K562 (cell line): ENCODE data around the gene ZNF837. TPM values are rescaled to one million over a fixed set of nuclear protein-coding genes. Genes with fewer than 3 reads are reported as not detected.

Experiments used
- ARID1B ChIP-seq: fragments of 450-650 bp; IDR thresholded peaks from 2 replicates; pipeline ENCODE4 v1.6.1; 2016; ENCODE audit warnings: antibody characterized with exemption, mild to moderate bottlenecking, inconsistent platforms
- BCOR ChIP-seq: fragments of 450-650 bp; IDR thresholded peaks from 2 replicates; pipeline ENCODE4 v1.6.1; 2016
- CBFA2T2 ChIP-seq: fragments of 450-650 bp; conservative IDR thresholded peaks from 2 replicates; pipeline ENCODE4 v1.6.1; 2017; ENCODE audit warnings: mild to moderate bottlenecking
- DMBX1 ChIP-seq: fragments of 250-450 bp; sonication (Bioruptor Pico); IDR thresholded peaks from 2 replicates; pipeline ENCODE4 v1.8.0; 2022; ENCODE audit warnings: inconsistent platforms, mild to moderate bottlenecking, moderate library complexity, borderline replicate concordance
- EZH2 ChIP-seq: IDR thresholded peaks from 2 replicates; pipeline ENCODE4 v1.6.1; 2012; ENCODE audit warnings: low read depth, mild to moderate bottlenecking, inconsistent platforms, low read length, borderline replicate concordance
- FOXM1 ChIP-seq, 2 experiments: fragments of 450-650 bp in 1 of 2; sonication (generic) in 1 of 2; formaldehyde crosslinking in 1 of 2; IDR thresholded peaks; 2 replicates each; pipeline versions ENCODE4 v1.6.1 to v1.9.0; 2017 to 2022; ENCODE audit warnings: low read depth in 2 of 2, mild to moderate bottlenecking in 2 of 2, missing genetic modification reagents in 1 of 2, moderate library complexity in 1 of 2
- HMG20B ChIP-seq: fragments of 250-450 bp; sonication (Bioruptor Pico); IDR thresholded peaks from 2 replicates; pipeline ENCODE4 v1.5.0; 2021; ENCODE audit warnings: mild to moderate bottlenecking
- MTA1 ChIP-seq: fragments of 450-650 bp; IDR thresholded peaks from 2 replicates; pipeline ENCODE4 v1.6.1; 2017; ENCODE audit warnings: borderline replicate concordance
- NRF1 ChIP-seq, 2 experiments: fragments of 450-650 bp; IDR thresholded peaks in 1 of 2; conservative IDR thresholded peaks in 1 of 2; 2 replicates each; pipeline ENCODE4 v1.6.1; 2014; ENCODE audit warnings: mild to moderate bottlenecking in 2 of 2
- PCBP1 ChIP-seq: fragments of 200-400 bp; formaldehyde crosslinking; IDR thresholded peaks from 2 replicates; pipeline ENCODE4 v1.6.1; 2018; ENCODE audit warnings: mild to moderate bottlenecking, low read depth, low read length; ENCODE audit not compliant: poor library complexity, severe bottlenecking
- SUPT5H ChIP-seq: fragments of 450-650 bp; IDR thresholded peaks from 2 replicates; pipeline ENCODE4 v1.6.1; 2016
- TAF1 ChIP-seq: IDR thresholded peaks from 2 replicates; pipeline ENCODE4 v1.6.1; 2011; ENCODE audit warnings: mild to moderate bottlenecking, low read length, moderate library complexity; ENCODE audit not compliant: insufficient read depth, control insufficient read depth, severe bottlenecking; ENCODE audit errors: extremely low read depth
- ZBED1 ChIP-seq: IDR thresholded peaks from 2 replicates; pipeline ENCODE4 v1.6.1; 2014
- ZNF23 ChIP-seq: fragments of 250-450 bp; sonication (Bioruptor Pico); IDR thresholded peaks from 2 replicates; pipeline ENCODE4 v1.4.0; 2020; ENCODE audit warnings: mild to moderate bottlenecking
- ZNF253 ChIP-seq: fragments of 250-450 bp; sonication (Bioruptor Pico); conservative IDR thresholded peaks from 2 replicates; pipeline ENCODE4 v1.6.1; 2021; ENCODE audit warnings: mild to moderate bottlenecking
- ZNF436 ChIP-seq: fragments of 250-450, 450-650 bp; sonication (Bioruptor Pico); formaldehyde crosslinking; IDR thresholded peaks from 2 replicates; pipeline ENCODE4 v1.7.0; 2020; ENCODE audit warnings: mild to moderate bottlenecking
- ZNF583 ChIP-seq: fragments of 250-450 bp; sonication (Bioruptor Pico); IDR thresholded peaks from 2 replicates; pipeline ENCODE4 v1.4.0; 2020
- polyA plus RNA-seq, 8 experiments: library from polyadenylated mRNA; depleted of rRNA in 4 of 8; stranded (reverse) in 5 of 8; unstranded in 3 of 8; fragments of >200 nt; fragmentation: Nextera tagmentation in 2 of 8; fragmentation: Illumina TruSeq in 1 of 8; extraction: Ambion mirVana in 2 of 8; extraction: Trizol in 1 of 8; gene quantifications; 2 replicates each; pipeline versions ENCODE4 v1.2.1 to v1.2.3, GENCODE V29; 2011 to 2014; ENCODE audit warnings: inconsistent platforms in 1 of 8, missing spikeins in 1 of 8
- total RNA-seq, 7 experiments: library from RNA; depleted of rRNA in 6 of 7; stranded (reverse); fragments of >200 nt in 6 of 7; fragmentation: Illumina TruSeq in 2 of 7; extraction: Trizol in 2 of 7; gene quantifications; 2 replicates each; pipeline versions ENCODE4 v1.2.1 to v1.2.3, GENCODE V29; 2011 to 2021; ENCODE audit warnings: low replicate concordance in 1 of 7
- TF ChIP-seq, protein P1 (sequence below): IDR thresholded peaks from 2 replicates; pipeline ENCODE4 v1.6.1; 2016; ENCODE audit warnings: missing genetic modification characterization, missing compliant biosample characterization
- TF ChIP-seq, protein P2 (sequence below): sonication (generic); IDR thresholded peaks from 2 replicates; pipeline ENCODE4 v1.6.1; 2016
- TF ChIP-seq, protein P3 (sequence below), 3 experiments: fragments of 200-800 bp in 1 of 3; fragments of 250-450 bp in 1 of 3; fragments of 450-650 bp in 1 of 3; sonication (Bioruptor Pico) in 1 of 3; sonication (Bioruptor generic) in 1 of 3; formaldehyde crosslinking in 1 of 3; IDR thresholded peaks; 2 replicates each; pipeline versions ENCODE4 v1.6.1 to v1.8.0; 2016 to 2022; ENCODE audit warnings: mild to moderate bottlenecking in 2 of 3, missing genetic modification characterization in 2 of 3, missing compliant biosample characterization in 1 of 3, moderate library complexity in 1 of 3
- TF ChIP-seq, protein P4 (sequence below): conservative IDR thresholded peaks from 2 replicates; pipeline ENCODE4 v1.6.1; 2011; ENCODE audit warnings: low read depth, mild to moderate bottlenecking, low read length; ENCODE audit not compliant: control insufficient read depth

ZNF837 gene
- total and polyA plus RNA-seq, 9 of the 15 experiments (the other 6 are each of a cell fraction or from before 2014, with no cell fraction given) = 0.11 to 2.1 (median 0.57) TPM; not detected in 4

DNA sequence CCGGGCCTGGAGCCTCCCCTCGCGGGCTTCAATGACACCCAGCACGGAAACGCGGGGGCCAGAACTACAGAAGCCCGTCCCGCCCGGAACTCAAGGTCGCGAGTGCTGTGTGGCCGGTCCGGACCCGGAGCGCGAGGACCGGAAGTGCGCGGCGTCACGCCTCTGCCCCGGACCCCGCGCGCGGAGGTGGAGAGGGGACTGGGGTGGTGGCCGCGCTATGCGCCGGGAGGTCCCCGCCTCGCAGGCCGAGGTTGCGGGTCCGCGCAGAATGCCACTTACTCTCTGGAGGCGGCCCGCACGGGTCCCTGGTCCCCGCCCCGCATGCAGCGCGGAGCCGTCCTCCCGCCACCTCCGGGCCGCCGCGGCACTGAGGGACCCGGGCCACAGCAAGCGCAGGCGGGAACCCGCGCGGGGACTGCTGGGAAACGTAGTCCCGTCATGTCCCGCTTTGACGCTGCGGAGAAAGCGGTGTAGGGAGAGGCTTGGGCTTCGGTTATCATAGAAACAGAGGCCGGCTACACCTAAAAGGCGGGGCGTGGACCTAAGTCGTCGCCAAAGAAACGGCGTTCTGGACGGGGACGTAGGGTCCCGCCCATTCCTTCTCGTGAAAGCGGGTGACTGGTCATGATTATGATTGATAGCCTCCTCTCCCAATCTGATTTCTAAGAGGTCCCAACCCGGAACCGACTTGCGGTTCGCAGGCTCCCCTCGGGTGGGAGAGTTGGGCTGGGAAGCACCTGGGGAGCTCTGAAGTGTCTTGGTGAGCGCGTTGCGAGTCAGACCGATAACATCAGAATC lies at the start of gene ZNF837 (continued):
- TF ChIP-seq ZBED1 = 0 out of 2 replicates have a peak, but pooled peaks have one; percentile 53
- TF ChIP-seq ZNF436 (CRISPR knock-in tag) = no peak
- peak; percentile 75; the same call in 1 of the 2 replicates for TF ChIP-seq DMBX1
- TF ChIP-seq, protein P1, sequence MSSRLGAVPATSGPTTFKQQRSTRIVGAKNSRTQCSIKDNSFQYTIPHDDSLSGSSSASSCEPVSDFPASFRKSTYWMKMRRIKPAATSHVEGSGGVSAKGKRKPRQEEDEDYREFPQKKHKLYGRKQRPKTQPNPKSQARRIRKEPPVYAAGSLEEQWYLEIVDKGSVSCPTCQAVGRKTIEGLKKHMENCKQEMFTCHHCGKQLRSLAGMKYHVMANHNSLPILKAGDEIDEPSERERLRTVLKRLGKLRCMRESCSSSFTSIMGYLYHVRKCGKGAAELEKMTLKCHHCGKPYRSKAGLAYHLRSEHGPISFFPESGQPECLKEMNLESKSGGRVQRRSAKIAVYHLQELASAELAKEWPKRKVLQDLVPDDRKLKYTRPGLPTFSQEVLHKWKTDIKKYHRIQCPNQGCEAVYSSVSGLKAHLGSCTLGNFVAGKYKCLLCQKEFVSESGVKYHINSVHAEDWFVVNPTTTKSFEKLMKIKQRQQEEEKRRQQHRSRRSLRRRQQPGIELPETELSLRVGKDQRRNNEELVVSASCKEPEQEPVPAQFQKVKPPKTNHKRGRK = no peak
- peak; percentile 96 for TF ChIP-seq SUPT5H
- no peak; the same call in 1 of the 2 replicates for TF ChIP-seq ARID1B
- TF ChIP-seq, protein P2, sequence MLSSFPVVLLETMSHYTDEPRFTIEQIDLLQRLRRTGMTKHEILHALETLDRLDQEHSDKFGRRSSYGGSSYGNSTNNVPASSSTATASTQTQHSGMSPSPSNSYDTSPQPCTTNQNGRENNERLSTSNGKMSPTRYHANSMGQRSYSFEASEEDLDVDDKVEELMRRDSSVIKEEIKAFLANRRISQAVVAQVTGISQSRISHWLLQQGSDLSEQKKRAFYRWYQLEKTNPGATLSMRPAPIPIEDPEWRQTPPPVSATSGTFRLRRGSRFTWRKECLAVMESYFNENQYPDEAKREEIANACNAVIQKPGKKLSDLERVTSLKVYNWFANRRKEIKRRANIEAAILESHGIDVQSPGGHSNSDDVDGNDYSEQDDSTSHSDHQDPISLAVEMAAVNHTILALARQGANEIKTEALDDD = no peak
- no peak for TF ChIP-seq ZNF583 (CRISPR knock-in tag)
- peak; percentile 90 for TF ChIP-seq PCBP1
- peak; percentile 42; the same call in 1 of the 2 replicates for TF ChIP-seq BCOR
- TF ChIP-seq, protein P3, sequence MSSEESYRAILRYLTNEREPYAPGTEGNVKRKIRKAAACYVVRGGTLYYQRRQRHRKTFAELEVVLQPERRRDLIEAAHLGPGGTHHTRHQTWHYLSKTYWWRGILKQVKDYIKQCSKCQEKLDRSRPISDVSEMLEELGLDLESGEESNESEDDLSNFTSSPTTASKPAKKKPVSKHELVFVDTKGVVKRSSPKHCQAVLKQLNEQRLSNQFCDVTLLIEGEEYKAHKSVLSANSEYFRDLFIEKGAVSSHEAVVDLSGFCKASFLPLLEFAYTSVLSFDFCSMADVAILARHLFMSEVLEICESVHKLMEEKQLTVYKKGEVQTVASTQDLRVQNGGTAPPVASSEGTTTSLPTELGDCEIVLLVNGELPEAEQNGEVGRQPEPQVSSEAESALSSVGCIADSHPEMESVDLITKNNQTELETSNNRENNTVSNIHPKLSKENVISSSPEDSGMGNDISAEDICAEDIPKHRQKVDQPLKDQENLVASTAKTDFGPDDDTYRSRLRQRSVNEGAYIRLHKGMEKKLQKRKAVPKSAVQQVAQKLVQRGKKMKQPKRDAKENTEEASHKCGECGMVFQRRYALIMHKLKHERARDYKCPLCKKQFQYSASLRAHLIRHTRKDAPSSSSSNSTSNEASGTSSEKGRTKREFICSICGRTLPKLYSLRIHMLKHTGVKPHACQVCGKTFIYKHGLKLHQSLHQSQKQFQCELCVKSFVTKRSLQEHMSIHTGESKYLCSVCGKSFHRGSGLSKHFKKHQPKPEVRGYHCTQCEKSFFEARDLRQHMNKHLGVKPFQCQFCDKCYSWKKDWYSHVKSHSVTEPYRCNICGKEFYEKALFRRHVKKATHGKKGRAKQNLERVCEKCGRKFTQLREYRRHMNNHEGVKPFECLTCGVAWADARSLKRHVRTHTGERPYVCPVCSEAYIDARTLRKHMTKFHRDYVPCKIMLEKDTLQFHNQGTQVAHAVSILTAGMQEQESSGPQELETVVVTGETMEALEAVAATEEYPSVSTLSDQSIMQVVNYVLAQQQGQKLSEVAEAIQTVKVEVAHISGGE (CRISPR knock-in tag; IDR thresholded peaks at IDR 0.05) = peak; percentile 99 to 100 (median 99)
- peak; percentile 93 for TF ChIP-seq TAF1
- TF ChIP-seq, protein P4, sequence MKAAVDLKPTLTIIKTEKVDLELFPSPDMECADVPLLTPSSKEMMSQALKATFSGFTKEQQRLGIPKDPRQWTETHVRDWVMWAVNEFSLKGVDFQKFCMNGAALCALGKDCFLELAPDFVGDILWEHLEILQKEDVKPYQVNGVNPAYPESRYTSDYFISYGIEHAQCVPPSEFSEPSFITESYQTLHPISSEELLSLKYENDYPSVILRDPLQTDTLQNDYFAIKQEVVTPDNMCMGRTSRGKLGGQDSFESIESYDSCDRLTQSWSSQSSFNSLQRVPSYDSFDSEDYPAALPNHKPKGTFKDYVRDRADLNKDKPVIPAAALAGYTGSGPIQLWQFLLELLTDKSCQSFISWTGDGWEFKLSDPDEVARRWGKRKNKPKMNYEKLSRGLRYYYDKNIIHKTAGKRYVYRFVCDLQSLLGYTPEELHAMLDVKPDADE = peak; percentile 84
- no peak for TF ChIP-seq EZH2
- 0 out of 2 replicates have a peak, but pooled peaks have one; percentile 11 for TF ChIP-seq MTA1
- peak; percentile 87 to 89 for TF ChIP-seq NRF1 (conservative IDR thresholded peaks at IDR 0.05 in 1 of 2, IDR thresholded peaks at IDR 0.05 in 1 of 2)
- TF ChIP-seq CBFA2T2 = no peak
- TF ChIP-seq HMG20B (CRISPR knock-in tag) = no peak
- no peak for TF ChIP-seq ZNF253 (CRISPR knock-in tag)
- TF ChIP-seq ZNF23 = no peak
- no peak for TF ChIP-seq FOXM1 (IDR thresholded peaks at IDR 0.05; ENCODE audit: low read depth)
- TF ChIP-seq FOXM1 (CRISPR knock-in tag; IDR thresholded peaks at IDR 0.05; ENCODE audit: low read depth) = peak; percentile 95
